Liver (tissue), 9 donors: ENCODE results near the gene C12orf76. TPM values are rescaled to one million over a fixed set of nuclear protein-coding genes. Genes with fewer than 3 reads are reported as not detected.

Experiments
- DNase-seq: peaks from one replicate; pipeline ENCODE4 v3.0.0-alpha.2; 2017; ENCODE audit warnings: low spot score
- H3K27ac ChIP-seq, 2 donors: one replicate each; pipeline ENCODE4 v1.7.0; 2013; ENCODE audit warnings: inconsistent platforms in 2 of 2, low read length in 2 of 2, control low read depth in 1 of 2, low read depth in 1 of 2, mild to moderate bottlenecking in 1 of 2
- H3K27me3 ChIP-seq, 4 donors: one replicate each; pipeline versions ENCODE4 v1.6.1 to v1.7.0; 2013; ENCODE audit warnings: low read length in 3 of 4, inconsistent platforms in 1 of 4, mild to moderate bottlenecking in 1 of 4, moderate library complexity in 1 of 4; ENCODE audit not compliant: control insufficient read depth in 4 of 4, insufficient read depth in 4 of 4
- H3K36me3 ChIP-seq, 4 donors: one replicate each; pipeline versions ENCODE4 v1.6.1 to v1.7.0; 2013; ENCODE audit warnings: low read length in 3 of 4, mild to moderate bottlenecking in 3 of 4, low read depth in 1 of 4, moderate library complexity in 1 of 4; ENCODE audit not compliant: control insufficient read depth in 4 of 4, insufficient read depth in 3 of 4
- H3K4me1 ChIP-seq, 4 donors: one replicate each; pipeline versions ENCODE4 v1.6.1 to v1.7.0; 2013; ENCODE audit warnings: low read length in 3 of 4, mild to moderate bottlenecking in 3 of 4, moderate library complexity in 1 of 4; ENCODE audit not compliant: control insufficient read depth in 4 of 4, insufficient read depth in 4 of 4
- H3K4me3 ChIP-seq, 3 donors: one replicate each; pipeline versions ENCODE4 v1.6.1 to v1.7.0; 2013; ENCODE audit warnings: low read length in 3 of 3, control low read depth in 1 of 3, low read depth in 1 of 3, mild to moderate bottlenecking in 1 of 3
- H3K9ac ChIP-seq, 2 donors: one replicate each; pipeline ENCODE4 v1.7.0; 2013; ENCODE audit warnings: low read length in 2 of 2, mild to moderate bottlenecking in 2 of 2, moderate library complexity in 2 of 2, control low read depth in 1 of 2, low read depth in 1 of 2
- H3K9me3 ChIP-seq, 4 donors: one replicate each; pipeline versions ENCODE4 v1.6.1 to v1.7.0; 2013; ENCODE audit warnings: low read length in 3 of 4; ENCODE audit not compliant: control insufficient read depth in 4 of 4
- ATF3 ChIP-seq: IDR thresholded peaks from 2 replicates; pipeline ENCODE4 v1.6.1; 2016; ENCODE audit warnings: antibody characterized with exemption
- CTCF ChIP-seq: fragments of 150-350 bp; IDR thresholded peaks from 2 replicates; pipeline ENCODE4 v1.5.1; 2017; ENCODE audit warnings: improper control_type of control experiment, low read depth, low read length; ENCODE audit not compliant: missing input control
- EGR1 ChIP-seq, 2 donors: IDR thresholded peaks; 2 replicates each; pipeline ENCODE4 v1.6.1; 2016 to 2018; ENCODE audit warnings: antibody characterized with exemption in 2 of 2, low read depth in 2 of 2
- FOXA1 ChIP-seq: IDR thresholded peaks from 2 replicates; pipeline ENCODE4 v1.6.1; 2016; ENCODE audit warnings: antibody characterized with exemption
- FOXA2 ChIP-seq: IDR thresholded peaks from 2 replicates; pipeline ENCODE4 v1.6.1; 2016; ENCODE audit warnings: antibody characterized with exemption
- GABPA ChIP-seq, 2 donors: IDR thresholded peaks in 1 of 2; conservative IDR thresholded peaks in 1 of 2; 2 replicates each; pipeline ENCODE4 v1.6.1; 2016; ENCODE audit warnings: antibody characterized with exemption in 2 of 2, mild to moderate bottlenecking in 1 of 2, moderate library complexity in 1 of 2
- HNF4A ChIP-seq, 2 donors: conservative IDR thresholded peaks; 2 replicates each; pipeline ENCODE4 v1.6.1; 2016; ENCODE audit warnings: antibody characterized with exemption in 2 of 2, mild to moderate bottlenecking in 2 of 2
- HNF4G ChIP-seq: IDR thresholded peaks from 2 replicates; pipeline ENCODE4 v1.6.1; 2016; ENCODE audit warnings: antibody characterized with exemption
- JUND ChIP-seq, 2 donors: IDR thresholded peaks; 2 replicates each; pipeline ENCODE4 v1.6.1; 2016; ENCODE audit warnings: antibody characterized with exemption in 2 of 2
- MAX ChIP-seq: IDR thresholded peaks from 2 replicates; pipeline ENCODE4 v1.6.1; 2016; ENCODE audit warnings: antibody characterized with exemption
- NR2F2 ChIP-seq: IDR thresholded peaks from 2 replicates; pipeline ENCODE4 v1.6.1; 2016; ENCODE audit warnings: antibody characterized with exemption
- RAD21 ChIP-seq, 2 donors: IDR thresholded peaks; 2 replicates each; pipeline ENCODE4 v1.6.1; 2016; ENCODE audit warnings: antibody characterized with exemption in 2 of 2, mild to moderate bottlenecking in 2 of 2
- REST ChIP-seq: IDR thresholded peaks from 2 replicates; pipeline ENCODE4 v1.6.1; 2016; ENCODE audit warnings: antibody characterized with exemption, mild to moderate bottlenecking
- RXRA ChIP-seq, 2 donors: IDR thresholded peaks; 2 replicates each; pipeline ENCODE4 v1.6.1; 2017 to 2018; ENCODE audit warnings: antibody characterized with exemption in 2 of 2, mild to moderate bottlenecking in 1 of 2
- SP1 ChIP-seq: IDR thresholded peaks from 2 replicates; pipeline ENCODE4 v1.6.1; 2018; ENCODE audit warnings: antibody characterized with exemption, mild to moderate bottlenecking
- TAF1 ChIP-seq: conservative IDR thresholded peaks from 2 replicates; pipeline ENCODE4 v1.6.1; 2016; ENCODE audit warnings: antibody characterized with exemption, mild to moderate bottlenecking
- YY1 ChIP-seq: IDR thresholded peaks from 2 replicates; pipeline ENCODE4 v1.6.1; 2016; ENCODE audit warnings: antibody characterized with exemption, mild to moderate bottlenecking
- ZBTB33 ChIP-seq: IDR thresholded peaks from 2 replicates; pipeline ENCODE4 v1.6.1; 2016; ENCODE audit warnings: antibody characterized with exemption
- WGBS: extraction: QIAGEN DNeasy Blood & Tissue Kit; methylation state at CpG from one replicate; pipeline ENCODE4 v1.1.7; 2013; 5-methylcytosine and 5-hydroxymethylcytosine counted together
- polyA plus RNA-seq, 2 donors: library from polyadenylated mRNA; stranded (reverse) in 1 of 2; unstranded in 1 of 2; fragments of 200-250 nt in 1 of 2; fragments of >200 nt in 1 of 2; fragmentation: Nextera tagmentation in 1 of 2; extraction: Ambion mirVana in 1 of 2; gene quantifications; one replicate each; pipeline versions ENCODE4 v1.2.1 to v1.2.3, GENCODE V29; 2013 to 2015
- total RNA-seq, 2 donors: library from RNA; depleted of rRNA; stranded (reverse); fragments of >200 nt; gene quantifications; one replicate each; pipeline ENCODE4 v1.2.3, GENCODE V29; 2014
- donor health status: healthy.
- donor health status: healthy.
- donor health status: healthy.
- donor health status: healthy.
- donor health status: healthy.

Gene C12orf76
- total and polyA plus RNA-seq, 4 donors: 5.6 to 22.4 (median 6.1) TPM

- TF ChIP-seq RAD21 (IDR thresholded peaks at IDR 0.05): no peak
- TF ChIP-seq FOXA1: no peak
These were observed 11.0 kb downstream of the C12orf76 start (continued) for GRCh38 chr12:110037315-110037714.

- peaks cover 0 to 33% (median 18%) of the 10 kb centered on the region in 4 donors for H3K36me3 ChIP-seq
These were observed 12.7 kb downstream of the C12orf76 start for GRCh38 chr12:110035534-110036104.

More at GRCh38 chr12:110035534-110036104, 12.7 kb downstream of the C12orf76 start:
- 66% methylated on average over 7 of the region's 7 CpGs for WGBS
- no peak overlapping the region for H3K9ac ChIP-seq
- peaks cover 2 to 23% (median 13%) of the 10 kb centered on the region in 4 donors for H3K4me1 ChIP-seq
- TF ChIP-seq GABPA (IDR thresholded peaks at IDR 0.05 in 1 of 2, conservative IDR thresholded peaks at IDR 0.05 in 1 of 2) (no peak), HNF4A (conservative IDR thresholded peaks at IDR 0.05) (peak; percentile 29 to 40), ZBTB33 (no peak), SP1 (no peak), FOXA2 (no peak), REST (no peak), TAF1 (no peak), FOXA1 (no peak), MAX (no peak), RAD21 (IDR thresholded peaks at IDR 0.05) (no peak), ATF3 (no peak), CTCF (no peak), HNF4G (no peak), JUND (IDR thresholded peaks at IDR 0.05) (no peak), EGR1 (IDR thresholded peaks at IDR 0.05; ENCODE audit: low read depth in 2 of 2) (no peak), YY1 (no peak), NR2F2 (no peak), RXRA (IDR thresholded peaks at IDR 0.05) (peak in 1 of 2 donors; percentile 16)
- no peaks in the 10 kb centered on the region for H3K27me3 ChIP-seq
- DNase-seq: no peak
- peak overlapping the region in 1 of 2 donors; percentile 61 for H3K27ac ChIP-seq
- no peak overlapping the region for H3K4me3 ChIP-seq
- H3K9me3 ChIP-seq: no peaks in the 10 kb centered on the region
